Tibial artery (tissue), 4 donors: ENCODE data around the gene CDC42EP2.

Experiments used
- DNase-seq, 2 donors: peaks; one replicate each; pipeline ENCODE4 v3.0.0-alpha.2; 2019
- H3K27ac ChIP-seq, 2 donors: fragments of 200-600 bp; sonication (generic) in 1 of 2; 1 replicate in 1 of 2; 2 replicates in 1 of 2; pipeline ENCODE4 v1.5.1; 2018 to 2019; ENCODE audit warnings: mild to moderate bottlenecking in 1 of 2
- H3K27me3 ChIP-seq, 2 donors: fragments of 200-600 bp; sonication (generic) in 1 of 2; one replicate each; pipeline versions ENCODE4 v1.5.1 to v1.6.0; 2016 to 2019
- H3K36me3 ChIP-seq, 3 donors: fragments of 200-600 bp; sonication (generic) in 2 of 3; one replicate each; pipeline ENCODE4 v1.5.1; 2016 to 2019; ENCODE audit warnings: mild to moderate bottlenecking in 2 of 3
- H3K4me1 ChIP-seq, 4 donors: fragments of 200-600 bp; sonication (generic) in 2 of 4; 1 replicate in 3 of 4; 2 replicates in 1 of 4; pipeline ENCODE4 v1.5.1; 2016 to 2019
- H3K4me3 ChIP-seq, 2 donors: fragments of 200-600 bp; sonication (generic) in 1 of 2; 1 replicate in 1 of 2; 2 replicates in 1 of 2; pipeline ENCODE4 v1.5.1; 2018 to 2019; ENCODE audit warnings: mild to moderate bottlenecking in 2 of 2
- H3K9me3 ChIP-seq, 3 donors: fragments of 200-600 bp; sonication (generic) in 1 of 3; one replicate each; pipeline ENCODE4 v1.5.1; 2016 to 2019
- intact Hi-C: fragments of 100-400 bp; cut with DNase I; formaldehyde crosslinking; loops from one replicate; pipeline ENCODE4 v1.15.0; 2023; ENCODE audit warnings: low total_unique reads
- TF ChIP-seq, protein P1 (sequence below), 2 experiments: fragments of 200-600 bp in 1 of 2; fragments of 450-650 bp in 1 of 2; IDR thresholded peaks; one replicate each; pipeline ENCODE4 v1.5.1; 2017 to 2019; ENCODE audit warnings: antibody characterized with exemption in 2 of 2, mild to moderate bottlenecking in 1 of 2, moderate library complexity in 1 of 2

CDC42EP2 gene

DNA sequence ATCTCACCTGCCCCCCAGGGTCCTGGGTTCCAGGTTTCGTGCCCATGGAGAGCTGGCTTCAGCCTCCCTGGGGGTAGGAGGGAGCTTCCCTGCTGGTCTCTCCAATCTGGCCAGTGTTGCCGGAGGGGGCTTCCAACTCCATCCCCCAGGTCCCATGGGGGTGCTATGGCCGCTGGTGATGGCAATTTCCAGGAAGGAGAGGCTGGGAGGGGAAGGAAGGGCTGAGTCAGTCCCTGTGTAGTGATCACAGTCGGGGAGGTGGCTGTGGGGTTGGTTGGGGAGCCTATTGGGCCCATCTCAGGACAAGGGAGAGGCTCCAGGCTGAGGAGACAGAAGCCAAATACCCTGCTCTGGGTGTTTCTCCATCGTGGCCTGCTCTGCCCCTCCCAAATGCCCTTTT, 5.7 kb upstream of the CDC42EP2 start:
- DNase-seq: no peak
- Histone ChIP-seq H3K27ac (no peak overlapping the region), H3K27me3 (no peaks in the 10 kb centered on the region), H3K4me1 (peaks cover 0 to 11% (median 3%) of the 10 kb centered on the region in 4 donors), H3K9me3 (no peaks in the 10 kb centered on the region), H3K4me3 (no peak overlapping the region), H3K36me3 (no peaks in the 10 kb centered on the region)
- TF ChIP-seq, protein P1, sequence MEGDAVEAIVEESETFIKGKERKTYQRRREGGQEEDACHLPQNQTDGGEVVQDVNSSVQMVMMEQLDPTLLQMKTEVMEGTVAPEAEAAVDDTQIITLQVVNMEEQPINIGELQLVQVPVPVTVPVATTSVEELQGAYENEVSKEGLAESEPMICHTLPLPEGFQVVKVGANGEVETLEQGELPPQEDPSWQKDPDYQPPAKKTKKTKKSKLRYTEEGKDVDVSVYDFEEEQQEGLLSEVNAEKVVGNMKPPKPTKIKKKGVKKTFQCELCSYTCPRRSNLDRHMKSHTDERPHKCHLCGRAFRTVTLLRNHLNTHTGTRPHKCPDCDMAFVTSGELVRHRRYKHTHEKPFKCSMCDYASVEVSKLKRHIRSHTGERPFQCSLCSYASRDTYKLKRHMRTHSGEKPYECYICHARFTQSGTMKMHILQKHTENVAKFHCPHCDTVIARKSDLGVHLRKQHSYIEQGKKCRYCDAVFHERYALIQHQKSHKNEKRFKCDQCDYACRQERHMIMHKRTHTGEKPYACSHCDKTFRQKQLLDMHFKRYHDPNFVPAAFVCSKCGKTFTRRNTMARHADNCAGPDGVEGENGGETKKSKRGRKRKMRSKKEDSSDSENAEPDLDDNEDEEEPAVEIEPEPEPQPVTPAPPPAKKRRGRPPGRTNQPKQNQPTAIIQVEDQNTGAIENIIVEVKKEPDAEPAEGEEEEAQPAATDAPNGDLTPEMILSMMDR (IDR thresholded peaks at IDR 0.05): no peak
- intact Hi-C loops: no loop called here

DNA sequence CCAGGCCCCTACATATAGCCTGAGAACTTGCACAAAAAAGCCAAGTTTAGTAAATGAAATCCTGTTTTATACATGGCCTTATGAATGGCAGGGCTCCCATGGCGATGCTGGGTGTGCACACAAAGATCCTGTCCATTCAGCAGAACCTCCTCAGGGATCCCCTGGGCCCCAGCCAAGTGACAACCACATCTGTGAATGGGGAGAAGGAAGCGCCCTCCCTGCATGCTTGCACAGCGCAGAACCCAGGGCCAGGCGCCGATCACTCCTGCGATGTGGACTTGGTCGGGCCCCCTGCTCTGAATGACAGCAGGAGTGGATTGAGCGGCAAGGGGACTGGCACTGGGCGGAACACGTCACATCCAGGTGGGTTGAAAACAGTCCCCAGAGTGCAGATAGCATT, 4.5 kb upstream of the CDC42EP2 start:
- Histone ChIP-seq H3K36me3 (no peaks in the 10 kb centered on the region), H3K4me3 (no peak overlapping the region), H3K27me3 (no peaks in the 10 kb centered on the region), H3K27ac (no peak overlapping the region), H3K4me1 (peaks cover 0 to 18% (median 7%) of the 10 kb centered on the region in 4 donors), H3K9me3 (no peaks in the 10 kb centered on the region)
- intact Hi-C loops: no loop called here
- TF ChIP-seq, protein P1 (IDR thresholded peaks at IDR 0.05): no peak
- peak in 1 of 2 donors; percentile 69 for DNase-seq

DNA sequence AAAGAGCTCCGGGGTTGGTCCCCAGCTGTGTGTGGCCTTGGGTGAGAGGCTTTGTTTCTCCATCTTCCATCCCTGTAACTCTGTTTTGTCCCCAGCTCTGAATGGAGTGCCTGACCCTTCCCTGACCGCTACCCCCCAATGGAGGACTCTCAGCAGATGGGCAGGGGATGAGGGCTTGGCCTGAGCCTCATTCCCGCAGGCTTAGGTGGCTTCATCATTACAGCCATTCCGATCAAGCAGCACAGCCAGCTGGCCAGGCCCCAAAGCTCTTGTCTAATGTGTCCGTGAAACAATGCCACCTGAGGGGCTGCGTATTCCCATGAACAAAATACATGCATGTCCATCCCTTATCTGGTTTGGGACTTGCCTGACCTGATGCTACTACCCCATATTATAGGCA, 3.9 kb upstream of the CDC42EP2 start:
- intact Hi-C loops: no loop called here
- Histone ChIP-seq H3K4me3 (no peak overlapping the region), H3K27ac (no peak overlapping the region), H3K4me1 (peaks cover 0 to 20% (median 10%) of the 10 kb centered on the region in 4 donors), H3K27me3 (no peaks in the 10 kb centered on the region), H3K9me3 (no peaks in the 10 kb centered on the region), H3K36me3 (no peaks in the 10 kb centered on the region)
- DNase-seq: no peak
- TF ChIP-seq, protein P1 (IDR thresholded peaks at IDR 0.05): no peak

DNA sequence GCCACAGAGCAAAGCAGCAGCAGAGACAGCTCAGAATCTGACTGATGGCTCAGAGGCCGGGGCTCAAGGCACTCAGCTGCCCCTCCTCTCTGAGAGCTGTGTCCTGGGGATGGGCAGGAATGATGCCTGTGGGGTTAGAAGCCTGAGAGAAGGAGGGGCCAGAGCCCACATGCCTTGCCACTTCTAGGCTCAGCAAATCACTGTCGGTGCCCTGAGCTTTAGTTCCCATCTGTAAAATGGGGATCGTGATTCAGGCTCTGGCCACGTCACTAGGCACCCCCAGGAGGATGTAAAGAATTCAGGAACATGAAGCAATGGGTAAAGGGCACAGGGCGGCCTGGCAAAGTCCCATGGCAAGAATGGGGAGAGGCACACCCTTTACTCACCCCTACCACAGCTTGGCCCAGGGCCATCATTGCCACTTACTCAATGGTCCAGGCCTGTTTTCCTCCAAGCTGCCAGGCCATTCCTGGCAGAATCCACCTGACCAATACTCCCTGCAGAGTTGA, 3.4 kb upstream of the CDC42EP2 start:
- Histone ChIP-seq H3K4me1 (peaks cover 0 to 25% (median 8%) of the 10 kb centered on the region in 4 donors), H3K36me3 (no peaks in the 10 kb centered on the region), H3K4me3 (no peak overlapping the region), H3K27me3 (no peaks in the 10 kb centered on the region), H3K9me3 (no peaks in the 10 kb centered on the region), H3K27ac (no peak overlapping the region)
- intact Hi-C loops: no loop called here
- TF ChIP-seq, protein P1 (IDR thresholded peaks at IDR 0.05): no peak
- no peak for DNase-seq

DNA sequence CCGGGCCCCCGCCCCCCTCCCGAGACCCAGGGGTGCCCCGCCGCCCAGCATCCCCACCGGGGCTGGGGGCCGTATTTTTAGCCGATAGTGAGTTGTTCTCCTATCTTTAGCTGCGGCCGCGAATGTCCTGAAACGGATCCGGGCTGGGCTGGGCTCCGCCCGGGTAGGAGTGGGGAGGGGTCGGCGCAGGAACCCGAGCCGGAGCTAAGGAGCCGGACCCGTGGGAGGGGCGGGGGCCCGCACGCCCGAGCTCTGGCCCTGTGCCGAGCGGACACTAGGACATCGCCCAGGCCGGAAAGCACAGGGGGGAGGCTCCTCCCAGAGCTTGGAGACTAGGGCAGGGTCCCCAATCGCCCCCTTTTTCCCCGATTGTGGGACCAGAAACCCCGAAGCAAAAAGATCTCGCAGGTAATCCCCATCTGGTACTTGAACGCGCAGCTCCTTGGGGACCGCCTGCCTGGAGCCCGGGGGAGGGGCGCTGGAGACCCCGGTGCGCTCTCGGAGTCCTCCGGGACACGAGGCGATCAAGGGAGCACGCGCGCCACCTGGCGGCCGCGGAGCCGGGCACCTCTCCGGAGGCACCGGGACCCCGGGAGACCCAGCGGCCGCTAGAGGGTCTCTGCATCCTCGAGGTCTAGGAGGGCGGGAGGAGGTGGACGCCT, 669 bp downstream of the CDC42EP2 start:
- Histone ChIP-seq H3K27ac (peak overlapping the region; percentile 71 to 85), H3K4me3 (peak overlapping the region; percentile 64 to 68), H3K36me3 (peaks cover 0 to under 1% (median 0%) of the 10 kb centered on the region in 3 donors), H3K9me3 (no peaks in the 10 kb centered on the region), H3K27me3 (no peaks in the 10 kb centered on the region), H3K4me1 (peaks cover 0 to 36% (median 10%) of the 10 kb centered on the region in 4 donors)
- intact Hi-C loops: loop anchor here (2.0 to 5.0 kb wide), 2 partner anchors 41 to 88 kb away; no protein-coding TSS in a partner anchor
- TF ChIP-seq, protein P1 (IDR thresholded peaks at IDR 0.05): peak; percentile 92 to 96
- peak; percentile 59 to 82 for DNase-seq
